OCI-LY7 (cell line): ENCODE results near the gene SCYGR3. TPM values are rescaled to one million over a fixed set of nuclear protein-coding genes. Genes with fewer than 3 reads are reported as not detected.

ENCODE experiments used
- BruUV-seq: library from RNA; stranded (reverse); fragments of 400-500 nt; replicated peaks from 2 replicates; lab custom pipeline; 2021; lab: Mats Ljungman, UMichigan
- CTCF ChIA-PET: fragments of 300-600 bp; sonication (Branson Sonifier 250); formaldehyde crosslinking; loops from one replicate; lab custom pipeline; 2022; ENCODE audit warnings: antibody characterized with exemption; ENCODE audit not compliant: unreplicated experiment; lab: Charles Lee
- POLR2A ChIA-PET: fragments of 300-600 bp; sonication (Branson Sonifier 250); formaldehyde crosslinking; loops from one replicate; lab custom pipeline; 2022; ENCODE audit warnings: antibody characterized with exemption; lab: Charles Lee
- DNase-seq: peaks from one replicate; pipeline ENCODE4 v3.0.0-alpha.2; 2015; ENCODE audit warnings: low spot score
- H2AFZ ChIP-seq: fragments of 200-600 bp; sonication (generic), shearing (Covaris generic); 2 replicates; pipeline ENCODE4 v1.6.1; 2014; ENCODE audit warnings: mild to moderate bottlenecking, antibody characterized with exemption, low read length, moderate library complexity
- H3K27ac ChIP-seq: fragments of 200-600 bp; sonication (generic); 2 replicates; pipeline ENCODE4 v1.5.1; 2014; ENCODE audit warnings: mixed run types, low read depth, mild to moderate bottlenecking, moderate library complexity, low read length, inconsistent platforms; ENCODE audit not compliant: poor library complexity, severe bottlenecking
- H3K36me3 ChIP-seq: fragments of 200-600 bp; sonication (generic); 2 replicates; pipeline ENCODE4 v1.6.1; 2014; ENCODE audit warnings: mild to moderate bottlenecking, antibody characterized with exemption, low read length, moderate library complexity, mixed read lengths; ENCODE audit not compliant: insufficient read depth
- H3K4me1 ChIP-seq: fragments of 200-600 bp; sonication (generic); 2 replicates; pipeline ENCODE4 v1.5.1; 2014; ENCODE audit warnings: mild to moderate bottlenecking, low read length; ENCODE audit not compliant: insufficient read depth, poor library complexity, severe bottlenecking
- H3K4me2 ChIP-seq: fragments of 200-600 bp; sonication (generic); 2 replicates; pipeline ENCODE4 v1.6.1; 2014; ENCODE audit warnings: mild to moderate bottlenecking, low read length
- H3K4me3 ChIP-seq: fragments of 200-600 bp; sonication (generic); 2 replicates; pipeline ENCODE4 v1.5.1; 2014; ENCODE audit warnings: mild to moderate bottlenecking, low read depth, low read length; ENCODE audit not compliant: poor library complexity, severe bottlenecking
- H3K79me2 ChIP-seq: fragments of 200-600 bp; sonication (generic); 2 replicates; pipeline ENCODE4 v1.6.1; 2016; ENCODE audit warnings: low read depth, mild to moderate bottlenecking, low read length, moderate library complexity, mixed read lengths; ENCODE audit not compliant: insufficient read depth
- H3K9me2 ChIP-seq: fragments of 200-600 bp; sonication (generic); 2 replicates; pipeline ENCODE4 v1.6.1; 2016; ENCODE audit warnings: mild to moderate bottlenecking, low read length, mixed read lengths; ENCODE audit not compliant: insufficient read depth
- H3K9me3 ChIP-seq: fragments of 200-600 bp; sonication (generic); 2 replicates; pipeline ENCODE4 v1.6.1; 2014; ENCODE audit warnings: mild to moderate bottlenecking, mixed run types, low read length, mixed read lengths
- H4K20me1 ChIP-seq: fragments of 200-600 bp; sonication (generic); 2 replicates; pipeline ENCODE4 v1.6.1; 2014; ENCODE audit warnings: mild to moderate bottlenecking, antibody characterized with exemption, low read length, moderate library complexity, mixed read lengths; ENCODE audit not compliant: insufficient read depth
- EZH2phosphoT487 ChIP-seq: fragments of 200-600 bp; sonication (generic); IDR thresholded peaks from 2 replicates; pipeline ENCODE4 v1.6.1; 2018; ENCODE audit warnings: low read depth, borderline replicate concordance, mild to moderate bottlenecking, mixed run types, antibody characterized with exemption, low read length, moderate library complexity, mixed read lengths
- intact Hi-C: fragments of 100-400 bp; cut with micrococcal nuclease; formaldehyde crosslinking; loops from one replicate; pipeline ENCODE4 v1.10.0; 2022; ENCODE audit not compliant: unreplicated experiment
- total RNA-seq, 2 experiments: library from RNA; depleted of rRNA in 1 of 2; stranded (reverse); fragments of >200 nt in 1 of 2; shearing (Covaris generic) in 1 of 2; gene quantifications; 2 replicates each; pipeline ENCODE4 v1.2.3, GENCODE V29; 2014 to 2022
- TF ChIP-seq, protein P1 (sequence below): fragments of 200-600 bp; sonication (generic); conservative IDR thresholded peaks from 2 replicates; pipeline ENCODE4 v1.5.1; 2014; ENCODE audit warnings: mild to moderate bottlenecking, antibody characterized with exemption, low read length, moderate library complexity, mixed read lengths

SCYGR3 gene
- total RNA-seq, 2 experiments from 2014 or later: not detected

DNA sequence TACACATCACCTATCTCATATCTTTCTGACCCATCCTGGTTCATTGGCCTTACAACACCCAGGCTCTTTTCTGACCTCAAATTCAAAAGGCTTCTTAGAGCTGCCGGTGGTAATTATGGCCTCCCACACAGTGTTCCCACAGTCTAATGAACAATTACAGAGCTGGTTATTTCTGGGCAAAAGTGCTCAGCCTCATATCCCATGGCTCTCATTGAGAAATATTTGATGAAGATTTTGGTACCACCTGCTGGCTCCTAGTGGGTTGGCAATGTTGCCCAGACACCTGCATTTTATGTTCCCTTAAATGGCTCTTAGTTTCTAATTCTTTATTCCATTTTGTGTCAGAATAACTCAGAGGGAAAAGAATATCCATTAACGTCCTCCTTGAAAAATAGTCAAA is 36.0 kb downstream of the SCYGR3 start:
- no peak for TF ChIP-seq EZH2phosphoT487
- TF ChIP-seq, protein P1, sequence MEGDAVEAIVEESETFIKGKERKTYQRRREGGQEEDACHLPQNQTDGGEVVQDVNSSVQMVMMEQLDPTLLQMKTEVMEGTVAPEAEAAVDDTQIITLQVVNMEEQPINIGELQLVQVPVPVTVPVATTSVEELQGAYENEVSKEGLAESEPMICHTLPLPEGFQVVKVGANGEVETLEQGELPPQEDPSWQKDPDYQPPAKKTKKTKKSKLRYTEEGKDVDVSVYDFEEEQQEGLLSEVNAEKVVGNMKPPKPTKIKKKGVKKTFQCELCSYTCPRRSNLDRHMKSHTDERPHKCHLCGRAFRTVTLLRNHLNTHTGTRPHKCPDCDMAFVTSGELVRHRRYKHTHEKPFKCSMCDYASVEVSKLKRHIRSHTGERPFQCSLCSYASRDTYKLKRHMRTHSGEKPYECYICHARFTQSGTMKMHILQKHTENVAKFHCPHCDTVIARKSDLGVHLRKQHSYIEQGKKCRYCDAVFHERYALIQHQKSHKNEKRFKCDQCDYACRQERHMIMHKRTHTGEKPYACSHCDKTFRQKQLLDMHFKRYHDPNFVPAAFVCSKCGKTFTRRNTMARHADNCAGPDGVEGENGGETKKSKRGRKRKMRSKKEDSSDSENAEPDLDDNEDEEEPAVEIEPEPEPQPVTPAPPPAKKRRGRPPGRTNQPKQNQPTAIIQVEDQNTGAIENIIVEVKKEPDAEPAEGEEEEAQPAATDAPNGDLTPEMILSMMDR: peak; percentile 23; the same call in 1 of the 2 replicates
- no peaks in the 10 kb centered on the region for H3K36me3 ChIP-seq
- no peak overlapping the region for H3K4me2 ChIP-seq
- intact Hi-C loops: no loop called here
- no peaks in the 10 kb centered on the region for H4K20me1 ChIP-seq
- no peaks in the 10 kb centered on the region for H3K9me2 ChIP-seq
- no peak overlapping the region for H3K27ac ChIP-seq
- no peaks in the 10 kb centered on the region for H3K9me3 ChIP-seq
- no peaks in the 10 kb centered on the region for H3K4me1 ChIP-seq
- BruUV-seq: no TSS peak
- ChIA-PET CTCF (no interaction called here), POLR2A (interaction anchor here (0.5 kb wide), 1 partner anchor 343 kb away, joined by 4 read pairs; no protein-coding TSS in a partner anchor)
- DNase-seq: no peak
- H3K79me2 ChIP-seq: no peaks in the 10 kb centered on the region
- H3K4me3 ChIP-seq: no peak overlapping the region
- H2AFZ ChIP-seq: no peak overlapping the region

DNA sequence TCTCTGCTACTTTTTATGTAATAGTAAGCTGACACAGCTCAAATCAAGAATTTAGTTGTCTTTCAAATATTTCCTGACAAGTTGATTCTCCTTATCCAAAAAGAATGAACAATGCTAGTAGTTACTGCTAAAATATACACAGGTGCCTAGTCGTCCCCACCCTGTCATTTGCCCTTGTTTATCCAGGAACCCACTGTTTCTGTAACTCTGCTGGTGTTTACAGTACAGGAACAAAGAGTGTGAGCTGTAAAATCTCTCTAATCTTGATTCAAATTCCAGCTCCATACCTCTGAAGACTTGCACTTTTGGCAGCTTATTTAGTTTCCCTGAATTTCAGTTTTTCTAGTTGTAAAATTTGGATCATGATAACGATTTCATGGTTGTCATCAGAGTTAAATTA is 37.1 kb downstream of the SCYGR3 start:
- Histone ChIP-seq H3K27ac (no peak overlapping the region), H3K79me2 (no peaks in the 10 kb centered on the region), H3K9me3 (no peaks in the 10 kb centered on the region), H2AFZ (no peak overlapping the region), H4K20me1 (no peaks in the 10 kb centered on the region), H3K4me1 (no peaks in the 10 kb centered on the region), H3K9me2 (no peaks in the 10 kb centered on the region), H3K36me3 (no peaks in the 10 kb centered on the region), H3K4me2 (no peak overlapping the region), H3K4me3 (no peak overlapping the region)
- BruUV-seq: no TSS peak
- POLR2A ChIA-PET: no interaction called here
- TF ChIP-seq, protein P1: no peak
- CTCF ChIA-PET: no interaction called here
- intact Hi-C loops: no loop called here
- no peak for DNase-seq

DNA sequence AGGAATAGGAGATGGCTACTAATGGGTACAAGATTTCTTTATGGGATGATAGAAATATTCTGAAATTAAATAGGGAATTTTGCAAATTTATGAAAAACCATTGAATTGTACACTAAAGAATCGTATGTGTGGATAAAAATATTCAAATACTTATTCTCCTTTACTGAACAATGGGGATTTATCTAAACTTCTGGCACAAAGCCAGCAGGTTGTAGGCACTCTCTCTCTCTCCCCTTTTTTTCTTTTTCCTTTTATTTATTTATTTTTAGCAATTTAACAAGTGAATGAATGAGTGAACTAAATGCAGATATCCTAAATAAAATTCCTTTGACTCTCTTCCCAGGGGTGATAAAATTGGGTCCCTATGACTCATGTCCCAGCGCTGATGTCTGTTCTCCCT is 37.8 kb downstream of the SCYGR3 start:
- H3K9me2 ChIP-seq: no peaks in the 10 kb centered on the region
- no peaks in the 10 kb centered on the region for H3K36me3 ChIP-seq
- no peaks in the 10 kb centered on the region for H4K20me1 ChIP-seq
- H3K27ac ChIP-seq: no peak overlapping the region
- intact Hi-C loops: no loop called here
- POLR2A ChIA-PET: no interaction called here
- no peak for TF ChIP-seq EZH2phosphoT487
- TF ChIP-seq, protein P1: no peak
- no peak overlapping the region for H3K4me2 ChIP-seq
- DNase-seq: no peak
- H2AFZ ChIP-seq: no peak overlapping the region
- H3K4me1 ChIP-seq: no peaks in the 10 kb centered on the region
- CTCF ChIA-PET: no interaction called here
- no peaks in the 10 kb centered on the region for H3K9me3 ChIP-seq
- no TSS peak for BruUV-seq
- H3K79me2 ChIP-seq: no peaks in the 10 kb centered on the region
- no peak overlapping the region for H3K4me3 ChIP-seq
